Stimulated activated CD4-positive, alpha-beta T cell treated with anti-CD3 and anti-CD28 coated beads, Interleukin-4, amount 100 ng/mL, for 24 hours (primary cell): Measurements from ENCODE around the gene PKMYT1.
A peak's percentile ranks its signal among the peaks of the same experiment; 100 is the strongest.

Source experiments
- DNase-seq: peaks from one replicate; pipeline ENCODE4 v3.0.0-alpha.2; 2020

Gene PKMYT1

GRCh38 chr16:2980227-2981176 lies at the start of gene PKMYT1:
PKMYT1 (minus strand) TSS chr16:2980446; CDS start chr16:2979657, 789 bp downstream.
- peak; percentile 94 for DNase-seq

DNA sequence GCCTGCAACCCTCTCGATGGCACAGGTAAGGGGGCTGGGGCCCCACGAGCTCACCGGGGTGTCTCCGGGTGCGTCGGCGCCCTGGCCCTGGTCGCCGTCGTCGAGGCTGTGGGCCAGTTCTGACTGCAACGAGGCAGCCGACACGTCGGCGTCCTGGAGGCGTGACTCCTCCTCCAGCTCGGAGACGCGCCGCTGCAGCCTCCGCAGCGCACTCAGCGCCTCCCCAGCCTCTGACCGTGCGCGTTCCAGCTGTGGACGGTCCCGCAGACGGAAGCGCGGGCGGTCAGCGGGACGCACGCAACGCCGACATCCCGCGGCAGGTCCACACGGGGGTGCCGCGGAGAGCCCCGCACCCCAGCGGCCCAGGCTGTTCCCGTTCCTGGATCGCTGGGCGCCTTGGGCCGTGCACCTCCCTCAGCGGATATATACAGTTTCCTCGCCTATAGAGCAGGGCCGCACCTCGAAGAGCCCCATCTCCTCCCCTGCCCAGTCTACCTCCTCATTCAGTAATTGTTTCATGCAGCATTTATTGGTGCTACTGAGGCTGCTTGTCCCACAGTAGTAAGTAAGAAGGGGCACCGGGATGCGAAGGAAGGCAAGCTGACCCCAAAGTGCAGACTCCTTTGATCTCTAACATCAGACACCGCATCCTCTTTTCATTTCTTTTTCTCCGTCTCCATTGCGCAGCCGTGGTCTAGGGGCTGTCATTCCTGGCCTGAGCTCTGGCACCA lies 49.4 kb upstream of the PKMYT1 start:
- DNase-seq = peak; percentile 38

DNA sequence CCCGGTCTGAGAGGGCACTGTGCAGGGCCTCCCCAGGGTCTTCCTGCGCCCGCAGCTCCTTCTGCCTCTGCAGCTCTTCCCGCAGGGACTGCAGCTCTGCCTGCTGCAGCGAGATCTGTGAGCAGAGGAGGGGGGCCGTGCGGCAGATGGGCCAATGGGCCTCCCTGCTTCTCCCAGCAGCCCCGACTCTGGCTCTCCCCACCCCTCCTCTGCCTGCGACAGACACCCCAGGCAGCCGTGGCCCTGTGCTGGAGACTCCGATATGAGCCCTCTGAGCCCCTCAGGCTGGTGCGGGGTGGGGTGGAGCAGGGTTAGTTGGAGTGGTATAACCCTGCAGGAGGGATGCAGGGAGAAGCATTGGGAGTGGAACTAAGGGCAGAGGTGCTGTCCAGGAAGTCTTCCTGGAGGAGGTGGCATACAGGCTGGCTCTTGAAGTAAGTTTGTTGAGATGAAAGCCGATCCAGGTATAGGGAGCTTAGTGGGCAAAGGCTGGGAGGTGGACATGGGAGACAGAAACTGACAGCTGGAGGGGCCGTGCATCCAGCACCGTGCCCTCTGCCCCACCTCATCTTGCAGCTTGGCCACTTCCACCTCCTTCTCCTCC lies 48.6 kb upstream of the PKMYT1 start:
- DNase-seq = no peak

DNA sequence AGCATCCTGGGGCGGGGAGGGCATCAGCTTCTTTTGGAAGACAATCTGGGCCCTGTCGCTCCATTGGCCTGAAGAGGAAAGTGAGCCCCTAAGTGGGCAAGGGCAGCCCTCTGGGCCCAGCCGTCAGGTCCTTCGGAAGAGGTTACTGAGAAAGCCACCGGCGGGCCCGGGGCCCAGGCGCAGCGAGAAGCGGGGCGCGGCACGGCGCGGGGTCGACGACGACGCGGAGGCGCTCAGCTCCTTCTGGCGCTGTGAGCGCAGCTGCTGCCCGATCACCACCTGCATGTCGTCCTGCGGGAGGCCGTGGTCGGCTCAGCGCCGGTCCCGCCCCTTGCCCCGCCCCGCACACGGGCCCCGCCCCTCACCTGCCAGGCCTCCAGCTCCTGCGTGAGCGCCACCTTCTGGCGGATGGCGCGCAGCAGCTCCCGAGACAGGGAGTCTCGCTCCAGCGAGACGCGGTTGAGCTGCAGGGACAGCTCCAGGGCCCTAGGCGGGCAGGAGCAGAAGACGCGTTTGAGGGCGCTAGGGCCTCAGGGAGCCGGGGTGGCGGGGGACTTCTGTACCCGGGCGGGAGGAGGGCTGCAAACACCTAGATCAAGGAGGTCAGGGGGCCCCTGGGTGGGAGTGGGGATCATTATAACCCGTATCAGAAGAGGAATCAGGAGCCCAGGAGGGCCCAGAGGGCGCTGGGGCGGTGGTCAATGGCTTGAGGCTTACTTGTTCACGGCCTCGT lies 47.9 kb upstream of the PKMYT1 start:
- DNase-seq = peak; percentile 86

GRCh38 chr16:3027489-3027795 lies 47.2 kb upstream of the PKMYT1 start:
- DNase-seq = no peak

DNA sequence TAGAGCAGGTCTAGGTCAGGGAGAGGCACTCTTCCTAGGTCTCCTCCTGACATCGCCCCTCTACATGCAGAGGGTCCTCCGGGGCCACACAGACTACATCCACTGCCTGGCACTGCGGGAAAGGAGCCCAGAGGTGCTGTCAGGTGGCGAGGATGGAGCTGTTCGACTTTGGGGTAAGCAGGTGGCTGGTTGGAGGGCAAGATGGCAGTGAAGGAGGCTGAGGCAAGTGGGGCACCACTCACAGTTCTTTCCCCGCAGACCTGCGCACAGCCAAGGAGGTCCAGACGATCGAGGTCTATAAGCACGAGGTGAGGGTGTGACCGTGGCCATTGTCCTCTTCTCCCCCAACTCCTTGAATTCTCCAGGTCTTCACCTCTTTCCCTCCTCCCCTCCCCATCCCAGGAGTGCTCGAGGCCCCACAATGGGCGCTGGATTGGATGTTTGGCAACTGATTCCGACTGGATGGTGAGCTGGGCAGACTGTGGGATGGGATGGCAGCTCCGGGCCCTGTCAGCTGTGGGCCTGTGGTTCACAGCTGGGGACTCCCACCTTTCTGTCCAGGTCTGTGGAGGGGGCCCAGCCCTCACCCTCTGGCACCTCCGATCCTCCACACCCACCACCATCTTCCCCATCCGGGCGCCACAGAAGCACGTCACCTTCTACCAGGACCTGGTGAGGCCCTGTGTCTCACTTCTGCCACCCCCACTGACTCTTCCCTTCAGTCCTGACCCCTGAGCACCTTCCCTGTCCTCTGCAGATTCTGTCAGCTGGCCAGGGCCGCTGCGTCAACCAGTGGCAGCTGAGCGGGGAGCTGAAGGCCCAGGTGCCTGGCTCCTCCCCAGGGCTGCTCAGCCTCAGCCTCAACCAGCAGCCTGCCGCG lies 46.6 kb upstream of the PKMYT1 start:
- no peak for DNase-seq

- DNase-seq = no peak
These were observed 45.7 kb upstream of the PKMYT1 start for GRCh38 chr16:3026003-3026378.

DNA sequence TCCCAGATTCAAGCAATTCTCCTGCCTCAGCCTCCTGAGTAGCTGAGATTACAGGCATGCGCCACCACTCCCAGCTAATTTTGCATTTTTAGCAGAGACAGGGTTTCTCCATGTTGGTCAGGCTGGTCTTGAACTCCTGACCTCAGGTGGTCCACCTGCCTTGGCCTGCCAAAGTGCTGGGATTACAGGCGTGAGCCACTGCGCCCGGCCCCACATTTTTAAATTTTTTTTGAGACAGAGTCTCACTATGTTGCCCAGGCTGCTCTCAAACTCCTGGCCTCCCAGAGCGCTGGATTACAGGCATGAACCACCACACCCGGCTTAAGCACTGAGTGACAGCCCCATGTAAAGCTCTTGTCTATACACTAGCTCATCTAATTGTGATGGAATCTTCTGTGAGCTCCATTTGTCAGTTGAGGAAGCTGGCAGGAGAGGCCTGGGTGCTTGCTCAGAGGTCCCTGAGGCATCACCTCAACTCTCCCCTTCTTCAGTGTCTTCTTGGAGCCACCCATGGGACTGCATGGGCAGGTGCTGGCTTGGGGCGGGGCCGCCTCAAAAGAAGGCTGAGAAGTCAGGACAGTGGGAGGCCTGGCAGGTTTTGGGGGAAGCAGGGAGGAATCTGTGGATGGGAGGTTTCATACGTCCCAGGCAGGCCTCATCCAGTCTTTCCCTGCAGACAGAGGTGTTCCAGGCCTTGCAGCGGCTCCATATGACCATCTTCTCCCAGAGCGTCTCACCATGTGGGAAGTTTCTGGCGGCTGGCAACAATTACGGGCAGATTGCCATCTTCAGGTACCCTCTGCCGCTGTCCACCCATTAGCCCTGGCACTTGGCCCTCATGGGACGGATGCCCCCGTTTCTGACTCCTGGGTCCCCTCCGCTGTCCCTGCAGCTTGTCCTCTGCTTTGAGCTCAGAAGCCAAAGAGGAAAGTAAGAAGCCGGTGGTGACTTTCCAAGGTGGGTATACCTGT lies 45.1 kb upstream of the PKMYT1 start:
- no peak for DNase-seq

DNA sequence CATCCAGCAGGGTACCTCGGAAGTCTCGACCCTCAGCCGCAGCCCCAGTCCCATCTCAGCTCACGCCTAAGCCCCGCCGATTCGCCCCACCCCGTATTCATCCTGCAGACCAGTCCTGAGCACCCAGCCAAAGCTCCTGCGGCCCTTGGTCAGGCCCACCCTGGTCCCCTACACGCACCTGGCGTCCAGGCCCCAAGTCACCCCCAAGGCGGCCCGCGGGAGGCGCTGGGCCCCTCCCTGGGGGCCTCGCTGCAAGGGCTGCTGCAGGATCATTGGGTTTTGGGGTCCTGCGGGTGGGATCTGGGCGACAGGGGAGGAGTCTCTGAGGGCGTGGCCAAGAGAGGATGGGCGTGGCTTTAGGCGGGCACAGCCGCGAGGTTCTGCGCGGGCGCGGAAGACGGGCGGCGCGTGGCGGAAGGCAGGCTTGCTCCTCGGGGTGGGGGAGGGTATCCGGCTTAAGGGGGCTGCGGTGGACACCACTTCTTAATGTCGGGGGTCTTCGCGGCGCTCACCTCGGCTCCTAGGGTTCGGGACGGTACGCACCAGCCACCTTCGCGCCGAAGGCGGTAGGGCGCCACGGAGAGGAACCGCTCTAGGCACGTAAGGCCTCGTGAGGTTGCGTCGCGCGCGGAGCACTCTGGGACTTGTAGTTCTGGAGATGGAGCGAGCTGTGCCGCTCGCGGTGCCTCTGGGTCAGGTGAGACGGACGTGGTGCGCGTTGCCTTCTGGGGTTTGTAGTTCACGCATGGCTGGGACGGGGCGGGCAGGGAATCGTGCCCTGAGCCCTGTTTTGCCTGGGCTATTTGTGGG lies 43.6 kb upstream of the PKMYT1 start, which contains the start of the genes HCFC1R1 and THOC6:
TSS of gene HCFC1R1 (minus strand) at position 274 of the 810 bp plus-strand sequence. CDS start at position 273, 1 bp downstream.
TSS of gene THOC6 (plus strand) at position 367 of the 810 bp plus-strand sequence. CDS start at position 659, 292 bp downstream.
- peak; percentile 96 for DNase-seq

DNA sequence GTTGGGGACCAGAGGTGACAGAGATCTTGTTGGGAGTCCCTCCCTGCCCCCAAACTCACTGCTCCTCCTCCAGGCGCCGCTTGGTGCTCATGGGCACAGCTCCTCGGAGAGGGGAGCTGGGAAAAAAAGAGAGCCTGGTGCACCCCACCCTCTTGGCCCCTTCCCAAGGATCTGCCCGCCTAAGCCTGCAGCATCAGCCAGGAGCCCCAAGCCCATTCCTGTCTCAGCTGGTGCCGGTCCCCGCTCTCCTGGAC lies 43.1 kb upstream of the PKMYT1 start:
- DNase-seq = no peak

- DNase-seq = peak; percentile 32
These were observed 42.6 kb upstream of the PKMYT1 start for GRCh38 chr16:3022684-3023414.

- peak; percentile 93 for DNase-seq
These were observed 42.0 kb upstream of the PKMYT1 start for GRCh38 chr16:3022208-3022683.

GRCh38 chr16:3021449-3022207 lies 41.4 kb upstream of the PKMYT1 start:
- peak; percentile 85 for DNase-seq

GRCh38 chr16:3020604-3021448 lies 40.6 kb upstream of the PKMYT1 start:
- DNase-seq = peak; percentile 52

DNA sequence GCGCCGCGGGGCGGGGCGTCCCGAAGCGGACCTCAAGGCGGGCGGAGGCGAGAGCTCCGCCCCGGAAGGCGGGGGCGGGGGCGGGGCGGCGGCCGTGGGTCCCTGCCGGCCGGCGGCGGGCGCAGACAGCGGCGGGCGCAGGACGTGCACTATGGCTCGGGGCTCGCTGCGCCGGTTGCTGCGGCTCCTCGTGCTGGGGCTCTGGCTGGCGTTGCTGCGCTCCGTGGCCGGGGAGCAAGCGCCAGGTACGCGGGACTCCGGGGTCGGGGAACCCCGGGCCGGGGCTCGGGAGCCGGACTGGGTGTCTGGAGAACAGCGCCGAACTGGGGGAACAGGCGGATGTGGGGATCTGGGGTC lies 40.0 kb upstream of the PKMYT1 start, which contains the start of gene TNFRSF12A:
TSS of gene TNFRSF12A (plus strand) at position 122 of the 357 bp plus-strand sequence. CDS start at position 152, 30 bp downstream.
- DNase-seq = peak; percentile 59

DNA sequence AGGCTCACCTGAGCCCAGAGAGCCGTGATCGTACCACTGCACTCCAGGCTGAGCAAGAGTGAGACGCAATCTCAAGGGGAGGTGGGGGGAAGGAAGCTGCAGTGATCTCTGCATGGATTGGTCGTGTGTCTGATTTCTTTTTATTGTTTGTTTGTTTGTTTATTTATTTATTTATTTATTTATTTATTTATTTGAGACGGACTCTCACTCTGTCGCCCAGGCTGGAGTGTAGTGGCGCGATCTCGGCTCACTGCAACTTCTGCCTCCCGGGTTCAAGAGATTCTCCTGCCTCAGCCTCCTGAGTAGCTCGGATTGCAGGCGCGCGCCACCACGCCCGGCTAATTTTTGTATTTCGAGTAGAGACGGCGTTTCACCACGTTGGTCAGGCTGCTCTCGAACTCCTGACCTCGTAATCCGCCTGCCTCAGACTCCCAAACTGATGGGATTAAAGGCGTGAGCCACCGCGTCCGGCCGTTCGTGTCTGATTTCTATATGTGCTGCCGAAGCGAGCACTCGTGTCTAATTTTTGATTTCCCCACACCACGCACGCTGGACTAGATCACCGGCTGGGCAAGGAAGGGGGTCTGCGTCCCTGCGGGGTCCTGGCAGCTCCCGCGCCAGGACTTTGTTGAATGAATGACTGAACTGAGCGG lies 39.5 kb upstream of the PKMYT1 start:
- DNase-seq = no peak
